GM19023 (cell line): ENCODE data around the gene TRIM10.
"Not testable (repeated sequence)": the region's sequence is repeated elsewhere in the genome, so short reads cannot be mapped to it uniquely, and the experiment has no call there.

ENCODE experiments used
- ATAC-seq: cut with Tn5 transposase; IDR thresholded peaks from one replicate; pipeline ENCODE4 v1.9.1; 2021; ENCODE audit warnings: mild to moderate bottlenecking, moderate library complexity; ENCODE audit not compliant: unreplicated experiment

Gene TRIM10

DNA sequence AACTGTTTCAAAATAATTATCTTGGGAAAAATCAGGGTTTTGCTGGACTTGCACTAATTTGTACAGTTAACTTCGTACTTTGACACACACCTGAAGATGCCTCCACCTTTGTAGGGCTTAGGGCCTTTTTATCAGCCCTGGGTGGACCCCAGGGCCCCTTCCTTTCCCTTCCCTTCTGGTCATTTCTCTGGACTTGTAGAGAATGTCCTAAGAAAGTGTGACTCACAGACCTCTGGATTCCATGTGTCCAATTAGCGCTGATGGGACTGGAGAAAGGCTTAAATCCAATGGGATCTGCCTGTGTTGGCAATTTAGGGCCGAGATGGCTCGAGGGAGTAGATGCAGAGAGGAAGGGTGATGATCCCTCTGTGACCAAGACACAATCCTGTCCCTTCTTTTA, 11.7 kb upstream of the TRIM10 start:
- ATAC-seq: no peak

DNA sequence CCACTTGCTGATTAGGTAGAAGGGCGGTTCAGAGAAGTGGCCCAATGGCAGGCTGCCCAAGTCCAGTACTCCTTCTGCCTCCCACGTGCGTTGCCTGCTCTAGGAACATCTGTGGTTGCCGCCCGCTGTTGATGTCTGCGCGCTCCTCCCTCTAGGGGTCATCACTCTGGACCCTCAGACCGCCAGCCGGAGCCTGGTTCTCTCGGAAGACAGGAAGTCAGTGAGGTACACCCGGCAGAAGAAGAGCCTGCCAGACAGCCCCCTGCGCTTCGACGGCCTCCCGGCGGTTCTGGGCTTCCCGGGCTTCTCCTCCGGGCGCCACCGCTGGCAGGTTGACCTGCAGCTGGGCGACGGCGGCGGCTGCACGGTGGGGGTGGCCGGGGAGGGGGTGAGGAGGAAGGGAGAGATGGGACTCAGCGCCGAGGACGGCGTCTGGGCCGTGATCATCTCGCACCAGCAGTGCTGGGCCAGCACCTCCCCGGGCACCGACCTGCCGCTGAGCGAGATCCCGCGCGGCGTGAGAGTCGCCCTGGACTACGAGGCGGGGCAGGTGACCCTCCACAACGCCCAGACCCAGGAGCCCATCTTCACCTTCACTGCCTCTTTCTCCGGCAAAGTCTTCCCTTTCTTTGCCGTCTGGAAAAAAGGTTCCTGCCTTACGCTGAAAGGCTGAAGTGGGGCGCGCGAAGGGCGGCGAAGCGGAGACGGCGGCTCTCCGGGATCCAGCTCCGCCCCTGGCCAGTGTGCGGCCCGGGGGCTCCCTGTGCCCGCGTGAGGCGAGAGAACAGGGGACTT, 10.9 kb upstream of the TRIM10 start:
- ATAC-seq: no peak

DNA sequence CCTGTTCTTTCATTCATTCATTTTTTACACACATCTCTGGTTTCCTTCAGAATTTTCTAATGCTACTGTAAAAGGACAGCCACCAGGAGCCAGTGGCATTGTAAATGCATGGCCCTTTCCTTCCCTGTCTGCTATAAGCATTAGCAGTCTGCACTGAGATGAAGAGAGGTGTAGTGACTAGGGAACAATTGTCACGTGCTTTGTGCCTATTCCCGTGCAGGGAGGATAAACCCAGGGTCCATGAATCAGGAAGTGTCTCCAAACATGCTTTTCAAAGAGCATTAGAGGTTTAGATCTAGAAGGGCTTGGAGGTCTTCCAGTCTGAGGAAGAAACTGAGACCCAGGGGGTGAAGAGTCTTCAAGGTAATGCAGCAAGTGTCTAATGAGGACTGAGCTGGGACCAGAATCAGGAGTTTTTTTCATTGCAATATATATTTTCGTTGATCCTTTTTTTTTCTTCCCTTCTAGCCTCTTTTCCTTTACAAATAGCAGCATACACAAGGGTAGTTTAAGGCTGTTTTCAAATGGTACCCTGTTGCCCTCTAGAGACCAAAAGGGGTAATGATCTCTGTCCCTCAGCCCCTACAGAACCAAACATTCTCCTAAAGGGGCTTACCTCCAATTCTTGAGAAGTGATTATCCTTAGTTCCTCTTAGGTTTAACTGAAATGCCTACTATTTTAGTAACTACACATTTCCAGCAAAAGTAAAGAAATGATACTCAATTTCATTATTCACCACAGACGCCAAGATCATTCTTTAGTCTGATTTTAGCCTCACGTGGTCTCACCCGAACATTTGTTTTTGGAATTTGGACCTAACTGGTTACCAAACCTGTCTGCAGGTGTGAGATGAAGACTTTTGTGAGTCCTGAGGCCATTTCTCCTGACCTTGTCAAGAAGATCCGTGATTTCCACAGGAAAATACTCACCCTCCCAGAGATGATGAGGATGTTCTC, 8.9 kb upstream of the TRIM10 start:
- ATAC-seq: no peak

DNA sequence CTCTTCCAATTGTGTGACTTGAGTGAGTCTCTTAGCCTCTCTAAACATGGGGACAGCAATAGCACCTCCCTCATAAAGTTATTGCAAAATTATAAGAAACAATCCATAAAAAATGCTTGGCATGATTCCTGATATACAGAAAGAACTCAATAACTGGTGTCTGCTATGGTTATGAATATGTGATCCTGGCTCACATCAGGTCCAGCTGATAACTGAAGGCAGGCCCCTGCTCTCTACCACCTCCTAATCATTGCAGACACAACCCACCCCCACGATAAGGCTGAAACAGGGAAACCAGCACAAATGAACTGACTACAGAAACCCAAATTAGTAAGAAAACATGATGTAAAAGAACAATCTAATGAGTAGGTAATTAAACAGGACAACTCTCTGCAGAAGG, 7.7 kb upstream of the TRIM10 start:
- no peak for ATAC-seq

DNA sequence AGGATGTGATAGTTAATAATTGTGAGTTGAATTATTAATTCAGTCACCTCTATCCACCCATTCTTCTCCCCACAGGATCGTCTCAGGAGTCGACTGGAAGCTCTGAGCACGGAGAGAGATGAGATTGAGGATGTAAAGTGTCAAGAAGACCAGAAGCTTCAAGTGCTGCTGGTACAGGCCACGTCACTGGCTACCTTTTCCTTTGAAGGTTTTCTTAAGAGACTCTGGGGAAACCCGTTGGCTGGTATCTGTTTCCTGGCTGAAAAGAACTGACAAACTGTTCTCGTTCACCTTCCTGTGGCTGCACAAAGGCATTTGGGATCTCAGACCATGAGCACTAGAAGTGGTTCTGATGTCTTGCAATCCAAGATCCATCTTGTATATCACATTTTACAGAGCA, 6.1 kb upstream of the TRIM10 start:
- no peak for ATAC-seq

DNA sequence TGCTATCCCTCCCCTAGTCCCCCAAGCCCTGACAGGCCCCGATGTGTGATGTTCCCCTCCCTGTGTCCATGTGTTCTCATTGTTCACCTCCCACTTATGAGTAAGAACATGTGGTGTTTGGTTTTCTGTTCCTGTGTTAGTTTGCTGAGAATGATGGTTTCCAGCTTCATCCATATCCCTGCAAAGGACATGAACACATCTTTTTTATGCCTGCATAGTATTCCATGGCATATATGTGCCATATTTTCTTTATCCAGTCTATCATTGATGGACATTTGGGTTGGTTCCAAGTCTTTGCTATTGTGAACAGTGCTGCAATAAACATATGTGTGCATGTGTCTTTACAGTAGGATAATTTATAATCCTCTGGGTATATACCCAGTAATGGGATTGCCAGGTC, 4.2 kb upstream of the TRIM10 start:
- not testable (repeated sequence) for ATAC-seq

DNA sequence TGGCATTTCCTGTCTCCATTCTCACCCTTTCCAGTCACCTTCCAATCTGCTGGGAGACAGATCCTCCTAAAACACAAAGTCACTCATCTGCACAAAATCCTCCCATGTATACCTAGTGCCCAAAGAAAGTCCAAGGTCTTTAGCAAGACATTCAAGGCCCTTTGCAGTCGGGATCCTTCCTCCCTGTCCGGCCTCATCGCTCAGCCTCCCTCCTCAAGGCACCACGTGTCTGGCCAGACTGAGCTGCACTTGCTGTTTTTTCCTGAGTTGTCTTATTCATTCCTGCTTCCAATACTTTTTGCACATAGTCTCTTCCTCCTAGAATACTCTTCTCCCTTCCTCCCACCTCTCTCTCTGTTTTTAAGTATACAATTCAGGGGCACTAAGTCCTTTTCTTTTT, 3.7 kb upstream of the TRIM10 start:
- no peak for ATAC-seq

DNA sequence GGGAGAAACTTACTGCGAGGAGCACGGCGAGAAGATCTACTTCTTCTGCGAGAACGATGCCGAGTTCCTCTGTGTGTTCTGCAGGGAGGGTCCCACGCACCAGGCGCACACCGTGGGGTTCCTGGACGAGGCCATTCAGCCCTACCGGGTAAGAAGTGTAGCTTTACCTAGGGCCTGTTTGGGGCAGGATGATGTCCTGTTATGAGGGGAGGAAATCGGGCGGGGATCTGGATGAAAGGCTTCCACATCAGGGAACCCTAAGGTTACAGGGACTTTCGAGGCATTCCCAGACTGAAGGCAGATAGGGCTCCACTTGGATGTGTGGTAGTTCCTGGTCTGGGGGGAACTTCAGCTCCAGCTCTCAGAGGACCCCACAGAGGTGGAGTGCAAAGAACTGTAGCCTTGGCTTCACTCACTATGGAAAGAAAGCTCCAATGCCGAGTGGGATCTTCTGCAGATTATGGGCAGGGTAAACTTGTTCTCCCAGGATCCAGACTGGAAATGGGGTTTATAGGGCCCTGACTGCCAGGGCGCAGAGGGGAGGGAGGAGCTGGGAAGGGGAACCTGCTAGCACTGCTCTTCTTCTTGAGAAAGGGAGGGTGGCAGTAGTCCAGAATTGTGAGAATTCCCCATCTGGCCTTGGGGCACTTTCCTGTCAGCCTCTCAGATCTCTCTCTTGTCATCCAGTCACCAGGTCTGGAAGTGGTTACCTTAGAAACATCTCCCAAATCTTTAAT, 3.1 kb upstream of the TRIM10 start:
- no peak for ATAC-seq

DNA sequence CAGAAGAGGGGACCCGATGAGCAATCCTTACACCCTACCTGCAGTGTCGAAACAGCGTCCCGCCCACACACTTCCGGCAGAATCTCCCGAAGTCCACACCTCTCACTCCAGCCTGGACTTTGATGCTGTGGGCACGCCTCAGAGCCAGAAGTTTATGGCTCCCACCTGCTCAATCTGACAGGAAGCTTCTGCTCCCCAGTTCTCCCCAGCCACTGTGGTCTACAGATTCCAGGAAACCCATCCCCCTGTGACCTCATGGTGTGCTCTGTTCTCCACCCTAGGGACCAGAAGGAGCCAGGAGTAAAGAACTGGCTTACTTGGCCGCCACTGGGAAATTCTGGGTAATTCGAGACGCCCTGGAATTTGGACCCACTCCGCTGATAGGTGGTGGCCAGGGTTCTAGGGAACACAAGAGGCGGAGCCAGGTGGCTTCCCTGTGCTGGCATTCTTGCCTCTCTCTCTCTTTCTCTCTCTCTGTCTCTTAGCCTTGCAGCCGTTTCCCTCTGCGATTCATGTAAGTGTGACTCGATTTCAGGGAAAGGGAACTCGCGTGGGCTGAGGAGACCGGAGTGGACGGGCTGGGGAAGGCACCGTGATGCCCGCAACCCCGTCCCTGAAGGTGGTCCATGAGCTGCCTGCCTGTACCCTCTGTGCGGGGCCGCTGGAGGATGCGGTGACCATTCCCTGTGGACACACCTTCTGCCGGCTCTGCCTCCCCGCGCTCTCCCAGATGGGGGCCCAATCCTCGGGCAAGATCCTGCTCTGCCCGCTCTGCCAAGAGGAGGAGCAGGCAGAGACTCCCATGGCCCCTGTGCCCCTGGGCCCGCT, 2.3 kb upstream of the TRIM10 start, which contains the start of gene TRIM15:
TSS of gene TRIM15 (plus strand) at position 457 of the 828 bp plus-strand sequence. CDS start at position 596, 139 bp downstream.
- ATAC-seq: no peak

DNA sequence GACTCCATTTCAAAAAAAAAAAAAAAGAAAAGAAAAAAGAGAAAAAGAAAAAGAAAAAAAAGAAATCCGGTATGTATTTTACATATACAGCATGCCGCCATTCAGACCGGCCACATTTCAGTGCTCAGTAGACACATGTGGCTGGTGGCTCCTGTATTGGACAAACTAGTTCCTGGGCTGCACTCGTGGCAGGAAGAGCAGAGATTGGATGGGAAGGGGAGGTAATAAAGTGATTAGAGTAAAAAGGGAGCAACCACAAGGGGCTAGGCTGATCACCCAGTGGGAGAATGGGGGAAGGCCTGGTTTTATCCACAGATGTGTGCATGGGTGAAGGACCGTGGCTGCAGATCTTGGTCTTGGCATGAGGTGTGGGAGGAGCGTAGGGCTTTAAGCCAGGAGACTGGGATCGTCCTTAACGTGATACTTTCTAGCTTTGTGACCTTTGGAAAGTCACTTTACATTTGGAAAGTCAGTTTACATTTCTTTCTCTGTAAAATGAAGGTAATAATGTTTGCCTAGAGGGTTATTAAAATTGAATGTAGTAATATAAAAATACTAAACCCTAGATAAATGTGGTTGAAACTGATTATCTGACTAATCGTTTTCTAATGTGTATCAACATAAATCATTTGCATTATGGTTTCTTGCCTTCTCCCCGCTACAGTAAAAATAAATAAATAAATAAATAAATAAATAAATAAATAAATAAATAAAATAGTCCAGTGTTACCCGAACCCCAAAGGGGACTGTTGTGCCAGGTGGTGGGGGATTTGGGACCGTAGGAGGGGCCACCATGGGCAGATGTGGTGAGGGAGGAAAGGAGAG, 1.5 kb upstream of the TRIM10 start:
- ATAC-seq: no peak

DNA sequence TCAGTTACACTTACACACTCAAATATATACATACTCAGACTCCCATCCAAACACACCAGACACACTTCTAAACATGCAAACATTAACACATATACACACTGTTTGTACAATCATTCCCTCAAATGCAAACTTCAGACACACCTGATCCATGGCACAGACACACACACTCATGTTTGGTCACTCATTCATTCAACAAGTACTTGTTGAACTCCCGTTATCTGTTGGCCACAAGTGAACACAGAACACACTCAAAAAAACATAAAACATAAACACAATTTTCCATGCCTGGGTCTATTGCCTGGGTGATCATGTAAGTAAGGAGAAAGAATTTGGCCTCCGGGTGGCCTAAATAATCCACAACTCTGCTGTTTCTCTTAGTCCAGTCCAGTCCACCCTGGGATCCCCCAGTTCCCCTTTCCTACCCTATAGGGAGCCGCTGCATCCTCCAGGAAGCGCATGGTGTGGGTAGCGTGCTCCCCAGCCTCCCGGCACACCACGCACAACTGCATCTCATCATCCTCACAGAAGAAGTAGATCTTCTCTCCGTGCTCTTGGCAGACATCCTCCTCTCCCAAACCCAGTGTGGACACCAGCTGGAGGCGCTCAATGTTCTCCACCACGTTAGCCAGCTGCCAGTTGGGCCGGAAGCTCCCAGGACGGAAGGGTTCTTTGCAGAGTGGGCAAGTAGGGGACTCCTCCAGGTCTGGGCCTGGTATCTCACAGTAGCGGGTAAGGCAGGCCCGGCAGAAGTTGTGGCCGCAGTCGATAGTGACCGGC, 815 bp downstream of the TRIM10 start:
- ATAC-seq: no peak

DNA sequence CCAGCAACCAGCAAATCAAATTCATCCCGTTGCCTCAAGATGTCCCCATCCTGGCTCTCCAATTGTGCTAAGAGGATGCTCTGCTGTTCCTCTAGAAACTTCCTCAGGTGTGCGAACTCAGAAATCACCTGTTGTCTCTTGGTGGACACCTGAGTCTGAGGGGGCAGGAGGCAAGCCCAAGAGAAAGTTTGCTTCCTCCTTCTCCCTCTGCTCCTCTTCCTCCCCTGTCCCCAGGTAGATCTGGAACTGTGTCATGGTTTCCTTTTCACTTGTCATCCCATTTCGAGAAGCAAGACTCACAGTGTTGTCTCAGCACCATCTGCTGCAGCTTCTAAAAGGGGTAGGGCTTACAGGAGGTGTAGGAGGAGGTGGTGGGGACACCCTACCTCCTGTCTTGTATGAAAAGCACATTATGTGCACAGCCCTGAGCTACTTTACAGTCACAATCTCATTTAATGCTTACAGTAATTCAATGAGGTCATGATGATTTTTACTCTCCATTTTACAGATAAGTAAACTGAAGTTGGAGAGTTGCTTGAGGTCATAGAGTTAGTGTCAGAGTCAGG, 2.5 kb downstream of the TRIM10 start:
- ATAC-seq: no peak

DNA sequence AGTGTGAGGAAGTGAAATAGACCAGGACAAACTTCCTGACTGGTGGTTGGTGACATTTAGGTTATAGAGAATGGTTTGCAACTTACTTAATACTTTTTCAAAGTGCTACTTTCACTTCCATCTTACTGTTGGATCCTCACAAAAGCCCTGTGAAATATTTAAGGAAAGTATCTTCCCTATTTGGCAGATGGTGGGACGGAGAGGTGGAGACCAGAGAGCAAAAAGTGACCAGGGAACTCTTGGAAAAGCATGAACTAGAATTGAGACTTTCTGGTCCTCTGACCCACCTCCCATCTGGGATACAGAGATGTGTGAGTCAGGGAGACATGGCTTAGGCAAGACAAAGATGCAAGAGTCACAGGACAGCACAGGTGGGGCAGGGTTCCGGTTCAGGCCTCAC, 3.0 kb downstream of the TRIM10 start:
- no peak for ATAC-seq

DNA sequence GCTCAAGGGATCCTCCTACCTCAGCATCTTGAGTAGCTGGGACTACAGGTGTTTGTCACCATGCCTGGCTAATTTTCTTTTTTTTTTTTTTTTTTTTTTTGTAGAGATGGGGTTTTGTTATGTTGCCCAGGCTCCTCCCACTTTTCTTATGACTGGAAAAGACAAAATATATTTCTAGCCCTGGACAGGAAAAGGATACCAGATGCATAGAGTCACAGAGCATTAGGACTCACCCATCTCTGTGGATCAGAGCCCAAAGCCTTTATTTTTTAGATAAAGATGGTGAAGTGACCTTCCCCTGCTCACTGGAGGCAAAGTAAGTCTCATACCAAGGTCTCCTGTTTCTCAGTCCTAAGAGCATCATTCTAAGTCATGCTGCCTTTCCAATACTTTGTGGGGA, 3.4 kb downstream of the TRIM10 start:
- ATAC-seq: no peak

DNA sequence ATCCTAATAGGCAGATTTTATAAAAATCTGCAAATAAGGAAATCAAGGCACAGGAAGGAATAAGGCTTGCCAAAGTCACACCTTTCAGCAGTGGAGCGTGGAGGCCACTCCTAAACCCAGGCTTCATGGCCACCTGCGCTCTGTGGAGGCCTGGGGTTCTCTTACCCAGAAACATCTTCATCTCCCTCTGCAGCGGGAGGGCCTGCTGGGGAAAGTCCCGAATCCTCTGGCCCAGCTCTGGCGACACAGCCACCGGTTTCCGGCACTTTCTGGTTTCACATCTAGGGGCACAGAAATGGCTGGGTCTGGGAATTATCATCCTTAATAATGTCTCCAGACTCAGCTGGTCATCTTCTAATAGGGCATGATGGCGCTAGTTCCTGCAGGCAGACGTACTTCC, 4.2 kb downstream of the TRIM10 start:
- ATAC-seq: no peak

DNA sequence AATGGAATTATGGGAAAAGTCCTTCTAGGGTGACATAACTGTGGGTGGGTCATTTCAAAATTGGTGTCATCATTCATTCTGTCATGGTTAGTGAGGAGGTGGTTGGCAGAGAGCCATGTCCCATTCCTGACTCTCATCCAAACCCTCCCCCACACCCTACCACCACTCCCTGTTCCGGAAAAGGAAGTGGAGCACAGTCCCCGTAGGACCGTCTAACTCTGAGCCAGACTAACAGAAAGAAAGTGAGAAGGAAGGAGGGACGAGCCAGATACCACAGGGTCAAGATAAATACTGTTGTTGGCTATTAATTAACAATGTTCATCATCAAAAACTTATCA, 4.8 kb downstream of the TRIM10 start:
- no peak for ATAC-seq

DNA sequence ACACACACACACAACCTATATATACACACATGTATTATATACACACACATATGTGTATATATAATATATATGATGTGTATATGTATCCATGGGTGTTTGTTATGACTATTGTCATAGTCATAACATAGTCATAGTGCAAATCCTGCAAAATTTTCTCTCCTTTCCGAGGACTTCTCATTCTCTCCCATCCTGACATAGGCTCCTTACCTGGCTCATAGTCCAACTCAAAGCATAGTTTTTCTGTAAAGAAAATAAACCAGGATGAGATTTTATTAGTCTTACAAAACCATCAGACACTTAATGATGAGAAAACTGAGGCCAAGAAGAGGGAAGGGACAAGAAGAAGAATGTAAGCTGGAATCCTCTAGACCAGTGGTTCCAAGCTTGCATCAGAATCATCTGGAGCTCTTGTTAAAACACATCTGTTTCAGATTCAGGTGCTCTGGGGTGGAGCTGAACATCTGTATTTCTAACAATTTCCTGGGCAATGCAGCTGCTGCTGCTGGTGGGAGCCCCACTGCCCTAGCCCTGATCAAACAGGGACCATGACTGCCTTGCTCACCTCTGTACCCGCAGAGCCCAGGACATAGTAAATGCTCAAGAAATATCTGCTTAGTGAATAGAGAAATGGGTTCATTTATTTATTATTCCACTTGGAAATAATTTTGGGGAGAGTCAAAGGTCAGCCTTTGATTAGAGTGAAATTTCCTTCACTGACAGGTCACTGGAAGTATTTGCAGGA, 5.3 kb downstream of the TRIM10 start:
- no peak for ATAC-seq
